ENCODE measurements around the gene ZFPM1.
"Not testable (repeated sequence)": the region's sequence is repeated elsewhere in the genome, so short reads cannot be mapped to it uniquely, and the experiment has no call there.

Gene ZFPM1

DNA sequence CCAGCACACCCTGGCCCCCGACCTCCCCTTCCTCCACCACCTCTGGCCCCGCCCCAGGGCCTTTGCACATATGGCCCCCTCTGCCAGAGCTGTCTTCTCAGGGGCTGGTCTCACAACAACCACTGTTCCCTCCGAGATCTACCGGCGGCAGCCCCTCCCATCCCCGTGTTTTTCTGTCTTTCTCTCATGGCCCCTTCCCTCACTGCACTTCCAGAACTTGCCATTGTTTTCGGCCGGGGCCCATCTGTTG is 30.2 kb downstream of the ZFPM1 start:
- DNase-seq: no peak

DNA sequence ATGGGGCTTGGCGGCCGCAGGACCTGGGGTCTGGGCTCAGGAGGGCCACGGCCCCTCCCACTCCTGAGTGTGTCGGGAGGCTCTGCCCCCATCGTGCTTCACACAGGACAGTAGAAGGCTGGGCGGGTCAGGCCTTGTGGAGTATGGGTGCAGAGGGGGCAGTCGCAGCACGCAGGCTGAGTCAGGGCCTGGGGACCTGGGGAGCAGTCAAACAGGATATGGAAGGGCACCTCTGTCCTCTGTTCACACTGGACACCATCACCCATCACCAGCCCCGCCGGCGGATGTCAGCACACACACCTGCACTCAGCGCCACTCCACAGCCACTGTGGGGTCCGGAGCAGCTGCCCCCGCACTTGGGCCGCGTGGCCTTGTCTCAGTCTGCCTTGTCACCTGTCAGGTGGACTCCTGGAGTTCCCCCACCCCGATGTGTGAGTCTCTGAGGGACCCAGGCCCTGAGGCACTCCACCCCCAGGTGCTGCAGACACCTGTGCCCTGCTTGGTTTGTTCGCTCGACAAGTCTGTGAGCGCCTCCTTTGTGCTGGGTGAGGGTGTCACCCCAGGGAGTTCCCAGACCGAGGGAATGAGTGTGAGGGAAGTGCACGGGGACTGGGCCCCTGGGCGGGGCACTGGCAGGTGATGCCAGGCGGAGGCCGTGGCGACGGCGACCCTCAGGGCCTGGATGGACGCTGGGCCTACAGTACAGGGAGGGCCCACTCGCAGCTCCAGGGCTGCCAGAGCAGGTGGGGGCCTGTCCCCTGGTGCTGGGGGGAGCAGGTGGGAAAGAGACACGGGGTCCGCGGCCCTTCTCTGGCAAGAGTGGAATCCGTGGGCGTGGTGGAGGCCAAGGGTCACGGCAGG is 31.7 kb downstream of the ZFPM1 start:
- DNase-seq: no peak

DNA sequence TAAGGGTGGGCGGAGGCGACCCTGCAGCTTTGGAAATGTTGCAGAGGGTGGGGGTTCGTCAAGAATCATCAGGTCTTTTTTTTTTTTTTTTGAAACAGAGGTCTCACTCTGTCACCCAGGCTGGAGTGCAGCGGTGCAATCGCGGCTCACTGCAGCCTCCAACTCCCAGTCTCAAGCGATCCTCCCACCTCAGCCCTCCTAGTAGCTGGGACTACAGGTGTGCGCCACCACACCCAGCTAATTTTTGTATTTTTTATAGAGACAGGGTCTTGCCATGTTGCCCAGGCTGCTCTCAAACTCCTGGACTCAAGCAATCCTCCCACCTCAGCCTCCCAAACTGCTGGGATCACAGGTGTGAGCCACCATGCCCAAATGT is 32.3 kb downstream of the ZFPM1 start:
- DNase-seq: not testable (repeated sequence)

DNA sequence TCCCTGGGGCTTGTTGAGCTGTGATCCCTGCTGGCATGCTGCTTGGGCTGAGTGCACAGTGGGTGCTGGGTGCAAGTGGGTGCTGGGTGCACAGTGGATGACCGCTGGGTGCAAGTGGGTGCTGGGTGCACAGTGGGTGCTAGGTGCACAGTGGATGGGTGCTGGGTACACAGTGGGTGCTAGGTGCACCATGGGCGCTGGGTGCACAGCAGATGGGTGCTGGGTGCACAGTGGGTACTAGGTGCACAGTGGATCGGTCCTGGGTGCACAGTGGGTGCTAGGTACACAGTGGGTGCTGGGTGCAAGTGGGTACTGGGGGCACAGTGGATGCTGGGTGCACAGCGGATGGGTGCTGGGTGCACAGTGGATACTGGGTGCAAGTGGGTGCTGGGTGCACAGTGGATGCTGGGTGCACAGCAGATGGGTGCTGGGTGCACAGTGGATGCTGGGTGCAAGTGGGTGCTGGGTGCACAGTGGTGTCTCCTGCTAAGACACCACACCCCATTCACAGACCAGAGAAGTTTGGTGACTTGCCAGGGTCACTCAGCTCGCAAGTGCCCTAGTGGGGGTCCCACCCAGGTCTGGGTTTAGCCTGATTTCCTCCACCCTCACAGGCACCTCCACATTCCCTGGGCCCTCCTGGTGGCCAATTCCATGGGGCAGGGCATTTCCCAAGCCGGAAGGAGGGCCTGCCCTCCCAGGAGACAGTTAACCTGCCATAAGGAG is 33.5 kb downstream of the ZFPM1 start:
- no peak for DNase-seq

DNA sequence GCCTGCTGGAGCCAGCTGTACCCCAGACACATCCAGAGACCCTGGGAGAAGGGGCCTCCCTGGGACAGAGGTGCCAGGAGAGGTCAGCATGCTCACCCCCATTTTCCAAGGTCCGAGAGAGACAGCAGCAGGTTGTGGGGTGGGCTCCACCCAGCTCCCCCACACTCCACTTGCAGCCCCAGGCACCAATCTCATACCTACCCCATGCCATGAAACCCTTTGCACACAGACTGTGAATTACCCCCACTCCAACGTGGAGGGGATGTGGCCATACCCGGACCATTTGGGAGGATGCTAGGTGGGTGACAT is 34.0 kb downstream of the ZFPM1 start:
- DNase-seq: no peak

DNA sequence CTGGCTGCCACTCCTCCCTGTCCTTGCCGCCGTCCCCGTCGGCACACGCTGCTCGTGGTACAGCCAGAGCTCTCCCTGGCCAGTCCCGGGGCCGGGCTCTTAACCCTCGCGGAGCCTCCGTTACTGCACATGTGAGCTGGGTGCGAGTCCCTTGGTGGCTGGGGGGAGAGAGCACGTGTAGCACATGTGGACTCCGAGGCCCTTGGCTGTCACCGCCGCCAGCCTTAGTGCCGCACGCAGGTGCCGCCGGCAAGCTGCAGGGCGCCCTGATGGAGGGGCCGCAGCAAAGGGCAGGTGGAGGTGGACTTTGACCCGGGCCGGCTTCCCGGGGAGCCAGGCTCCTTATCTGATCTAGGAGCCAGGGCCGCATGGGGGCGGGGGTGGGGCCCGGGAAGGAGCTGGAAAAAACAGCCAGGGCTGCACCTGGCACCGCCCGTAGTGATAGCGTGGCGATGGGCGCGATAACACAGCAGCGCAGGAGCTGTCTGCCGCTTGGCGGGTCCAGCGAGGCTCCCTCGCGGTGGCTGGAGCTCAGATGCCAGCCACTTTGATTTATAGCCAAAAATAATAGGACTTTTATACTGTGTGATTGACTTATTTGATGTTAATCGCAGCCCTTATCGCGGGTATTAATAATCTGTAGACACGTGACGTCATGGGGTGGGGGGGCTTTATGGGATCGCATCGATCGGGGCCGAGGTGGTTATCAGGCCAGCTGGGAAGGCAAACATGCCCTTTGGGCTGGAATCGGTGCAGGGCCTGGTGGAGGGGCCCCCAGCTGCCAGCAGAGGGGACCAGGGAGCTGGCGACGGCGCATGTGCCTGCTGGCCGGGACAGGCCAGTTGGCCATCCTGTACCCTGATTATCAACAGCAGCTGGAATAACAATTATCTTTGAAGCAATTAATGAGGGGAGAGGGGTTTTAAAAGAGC is 35.1 kb downstream of the ZFPM1 start:
- DNase-seq: no peak

DNA sequence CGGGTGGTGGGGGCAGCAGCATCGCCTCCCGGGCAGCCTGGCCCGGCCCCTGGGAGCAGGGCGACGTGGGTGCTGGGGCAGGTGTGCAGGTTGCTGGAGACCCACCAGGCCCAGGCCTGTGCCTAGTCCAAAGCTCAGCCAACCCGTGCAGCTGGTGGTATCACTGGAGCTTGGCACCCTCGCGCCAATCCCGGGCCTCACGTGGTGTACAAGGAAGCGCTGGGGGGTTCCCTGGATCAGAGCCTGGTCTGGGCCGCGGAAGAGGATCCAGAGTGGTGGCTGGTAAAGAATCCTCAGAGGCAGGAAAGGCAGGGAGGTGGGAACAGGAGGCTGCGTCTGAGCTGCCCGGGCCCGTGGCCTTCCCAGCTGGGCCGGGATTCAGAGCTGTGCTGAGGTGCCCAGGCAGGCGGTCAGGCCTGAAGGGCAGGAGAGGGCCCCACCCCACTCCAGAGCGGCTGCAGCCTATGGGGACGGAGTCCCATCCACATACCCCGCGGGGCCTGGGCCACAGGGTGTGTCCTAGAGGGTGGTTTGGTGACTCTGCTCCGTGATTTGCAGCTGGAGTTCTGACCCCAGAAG is 36.2 kb downstream of the ZFPM1 start:
- no peak for DNase-seq

DNA sequence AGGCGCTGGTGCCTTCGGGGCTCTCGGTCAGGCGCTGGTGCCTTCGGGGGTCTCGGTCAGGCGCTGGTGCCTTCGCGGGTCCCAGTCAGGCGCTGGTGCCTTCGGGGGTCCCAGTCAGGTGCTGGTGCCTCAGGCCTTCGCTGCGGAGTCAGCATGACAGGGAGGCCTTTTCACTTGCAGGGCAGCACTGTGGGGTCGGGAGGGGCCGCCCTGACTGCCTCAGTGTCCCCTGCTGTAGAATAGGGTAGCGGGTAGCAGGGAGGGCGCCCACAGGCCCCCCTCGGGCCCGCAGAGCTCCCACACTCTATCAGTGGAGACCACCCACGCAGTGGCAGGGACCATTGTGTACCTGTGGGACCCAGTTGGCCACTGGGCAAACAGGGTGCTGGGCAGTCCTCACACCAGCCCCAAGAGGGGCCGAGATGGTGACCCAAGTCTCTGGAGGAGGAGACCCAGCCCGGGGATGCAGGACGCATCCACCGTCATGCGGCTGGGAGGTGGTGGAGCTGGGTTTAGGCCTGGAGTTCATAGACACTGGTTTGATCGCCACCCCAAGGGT is 38.0 kb downstream of the ZFPM1 start:
- no peak for DNase-seq

DNA sequence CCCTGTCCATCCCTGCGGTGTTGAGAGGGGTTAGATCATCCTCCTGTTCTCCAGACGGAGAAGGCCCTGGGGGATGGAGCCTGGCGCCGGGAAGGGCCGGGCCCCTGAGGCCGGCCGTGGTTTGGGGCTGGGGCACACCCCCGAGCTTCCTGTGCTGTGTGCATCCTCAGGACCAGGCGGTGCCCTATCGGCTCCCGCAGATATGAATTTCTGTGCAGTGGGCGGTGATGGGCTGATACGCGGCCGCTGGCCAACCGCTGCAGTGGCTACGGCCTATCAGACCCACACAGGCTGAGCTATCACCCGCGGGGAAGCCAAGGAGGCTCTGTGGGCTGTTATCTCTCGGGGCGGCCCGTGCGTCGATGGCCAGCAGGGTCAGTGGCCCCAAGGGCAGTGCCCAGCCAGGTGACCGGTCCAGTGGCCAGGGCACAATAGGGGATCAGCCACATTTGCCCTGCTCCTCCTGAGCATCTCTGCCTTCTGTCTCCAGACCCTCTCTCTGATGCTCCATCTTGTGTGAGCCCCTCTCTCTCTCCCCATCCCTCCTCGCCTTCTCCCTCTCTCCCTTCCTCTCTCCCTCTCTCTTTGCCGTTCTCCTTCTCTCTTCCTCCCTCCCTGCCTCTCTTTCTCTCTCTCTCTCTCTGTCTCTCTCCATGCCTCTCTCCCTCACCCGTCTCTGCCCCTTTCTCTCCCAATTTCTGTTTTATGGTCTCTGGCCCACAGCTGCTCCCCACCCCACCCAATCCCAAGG is 38.7 kb downstream of the ZFPM1 start:
- no peak for DNase-seq

DNA sequence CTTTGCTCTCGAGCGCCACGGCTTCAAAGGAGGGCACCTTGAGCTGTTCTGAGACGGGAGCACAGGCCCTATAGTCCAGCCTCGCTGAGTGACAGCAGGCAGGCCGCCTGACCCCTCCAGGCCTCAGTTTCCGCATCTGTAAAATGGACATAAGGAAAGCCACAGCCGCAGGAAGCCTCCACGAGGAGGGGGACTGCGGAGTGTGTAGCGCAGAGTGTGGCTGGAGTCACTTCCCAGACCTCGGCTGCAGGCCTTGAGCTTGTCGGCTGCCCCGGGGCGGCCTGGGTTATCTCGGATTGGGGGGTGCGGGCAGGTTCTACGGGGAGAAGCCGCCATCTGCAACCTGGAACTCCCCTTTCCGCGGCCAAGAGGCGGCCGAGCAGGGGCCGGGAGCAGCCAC is 40.8 kb downstream of the ZFPM1 start:
- DNase-seq: no peak

DNA sequence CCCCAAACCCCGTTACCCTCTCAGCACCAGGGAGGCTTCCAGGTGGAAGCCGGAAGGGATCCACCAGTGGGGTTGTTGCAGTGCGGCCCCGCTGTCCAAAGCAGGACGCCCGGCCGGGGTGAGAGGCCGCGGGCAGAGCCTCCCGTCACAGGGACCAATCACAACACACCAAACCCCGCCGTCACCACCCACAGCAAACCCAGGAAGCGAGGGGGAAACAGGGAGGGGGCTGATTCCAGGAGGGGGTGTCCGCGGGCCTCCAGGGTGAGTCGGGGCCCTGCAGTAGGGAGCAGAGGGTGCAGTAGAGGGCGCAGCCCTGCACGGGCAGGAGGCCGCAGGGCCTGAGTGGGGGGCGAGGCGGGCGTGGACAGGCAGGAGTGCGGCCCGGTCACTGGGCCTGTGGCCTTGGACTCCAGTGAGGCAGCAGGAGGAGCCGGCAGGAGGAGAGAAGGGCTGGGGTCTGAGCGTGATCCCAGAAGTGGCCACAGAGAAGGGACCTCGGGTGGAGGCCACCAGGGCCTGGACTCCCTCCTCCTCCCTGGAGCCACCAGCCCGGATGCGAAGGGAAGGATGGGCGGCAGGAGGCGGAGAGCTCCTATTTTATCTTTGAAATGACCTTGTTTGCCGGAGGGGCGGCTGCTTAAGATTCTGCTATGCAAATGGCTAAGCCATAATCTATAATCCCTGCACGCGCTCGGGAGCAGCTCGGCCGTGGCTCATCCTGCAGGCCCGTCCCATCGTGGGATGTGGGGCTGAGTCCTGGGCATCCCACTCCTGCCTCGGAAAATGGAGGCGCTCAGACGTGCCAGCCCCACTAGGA is 41.5 kb downstream of the ZFPM1 start:
- no peak for DNase-seq

DNA sequence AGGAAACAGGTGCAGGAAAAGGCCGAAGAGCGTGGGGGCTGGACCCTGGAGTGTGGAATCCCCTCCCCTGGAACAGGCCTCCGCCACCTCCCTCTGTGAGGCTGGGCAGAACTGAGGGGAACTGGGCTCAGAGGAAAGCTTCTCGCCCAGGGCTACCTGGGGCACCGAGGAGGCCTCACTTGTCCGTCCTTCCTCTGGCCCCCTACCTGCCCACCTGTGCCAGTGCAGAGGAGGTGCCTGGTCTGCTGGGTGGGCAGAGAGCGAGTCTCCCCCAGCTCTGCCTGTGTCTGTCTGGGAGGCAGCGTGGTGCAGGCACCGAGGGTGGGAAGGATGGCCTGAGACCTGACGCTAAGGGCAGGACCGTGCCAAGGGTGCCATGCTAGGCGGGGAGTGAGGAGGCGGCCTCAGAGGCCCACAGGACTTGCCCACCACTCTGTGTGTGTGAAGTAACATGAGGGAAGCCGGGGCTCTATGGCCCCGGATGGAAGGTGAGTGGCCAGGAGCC is 42.2 kb downstream of the ZFPM1 start:
- no peak for DNase-seq

DNA sequence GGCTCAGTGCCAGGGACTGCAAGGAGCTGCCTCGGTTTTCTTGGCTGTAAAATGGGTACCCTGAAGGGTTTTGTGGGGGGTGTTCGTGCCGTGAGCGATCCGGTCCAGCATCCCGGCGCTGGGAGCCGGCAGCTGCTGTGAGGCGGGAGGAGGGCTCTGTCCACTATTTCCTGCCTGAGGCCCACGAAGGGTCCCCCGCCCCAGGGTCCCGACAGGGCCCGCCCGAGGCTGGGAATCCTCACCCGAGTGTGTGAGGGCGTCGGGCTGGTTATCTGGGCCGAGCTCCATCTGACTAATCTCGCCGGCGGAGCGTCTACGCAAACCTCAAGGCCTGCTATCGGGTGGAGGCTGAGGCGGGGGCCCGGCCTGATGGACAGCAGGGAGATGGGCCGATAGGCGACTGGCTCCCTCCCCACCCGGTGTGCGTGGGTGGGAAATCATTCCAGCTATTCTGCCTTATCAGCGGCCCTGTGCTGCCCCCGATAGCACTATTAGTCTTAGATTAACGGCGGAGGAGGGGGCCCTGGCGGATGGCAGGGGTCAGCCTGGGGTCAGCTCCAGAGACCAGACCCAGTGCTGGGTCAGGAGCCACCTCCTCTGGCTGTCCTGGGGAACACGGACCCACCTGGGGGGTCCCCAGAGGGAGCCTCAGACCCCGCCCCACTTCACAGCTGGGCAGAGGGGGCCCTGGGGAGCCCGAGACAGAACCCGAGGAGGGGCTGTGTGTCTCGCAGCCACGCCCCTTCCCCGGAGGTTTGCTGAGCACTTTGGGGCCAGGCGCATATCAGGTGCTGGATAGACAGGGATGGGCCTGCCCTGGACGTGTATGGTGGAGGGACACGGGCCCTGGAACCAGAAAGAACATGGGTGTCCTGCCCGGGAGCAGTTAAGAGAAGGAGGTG is 44.7 kb downstream of the ZFPM1 start:
- no peak for DNase-seq

DNA sequence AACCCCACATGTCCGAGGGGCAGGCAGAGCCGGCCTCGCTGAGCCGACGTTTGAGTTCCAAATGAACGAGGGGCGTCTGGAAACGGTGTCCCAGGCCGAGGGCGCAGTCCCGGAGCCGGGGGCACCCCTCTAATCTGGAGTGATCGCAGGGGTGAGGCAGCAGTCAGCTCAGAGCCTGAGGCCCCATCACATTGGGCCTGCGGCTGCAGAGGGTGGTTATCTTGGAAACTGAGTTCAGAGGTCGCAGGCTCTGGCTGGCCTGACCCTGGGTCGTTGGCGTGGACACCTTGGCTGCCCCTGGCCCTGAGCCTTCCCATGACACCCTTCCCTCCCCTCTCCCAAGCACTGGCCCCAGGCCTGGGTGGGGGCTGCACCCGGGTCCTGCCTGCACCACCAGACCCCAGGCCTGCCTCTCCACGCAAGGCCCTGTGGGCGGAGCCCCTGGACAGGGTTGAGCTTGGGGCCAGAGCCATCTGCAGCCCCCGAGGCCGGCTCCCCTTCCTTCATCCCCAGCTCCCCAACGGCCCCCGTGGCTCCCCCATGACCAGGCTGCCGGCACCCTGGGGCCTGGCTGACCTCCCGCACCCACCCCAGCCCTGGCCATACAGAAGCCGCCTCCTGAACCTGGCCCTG is 45.6 kb downstream of the ZFPM1 start:
- DNase-seq: no peak

DNA sequence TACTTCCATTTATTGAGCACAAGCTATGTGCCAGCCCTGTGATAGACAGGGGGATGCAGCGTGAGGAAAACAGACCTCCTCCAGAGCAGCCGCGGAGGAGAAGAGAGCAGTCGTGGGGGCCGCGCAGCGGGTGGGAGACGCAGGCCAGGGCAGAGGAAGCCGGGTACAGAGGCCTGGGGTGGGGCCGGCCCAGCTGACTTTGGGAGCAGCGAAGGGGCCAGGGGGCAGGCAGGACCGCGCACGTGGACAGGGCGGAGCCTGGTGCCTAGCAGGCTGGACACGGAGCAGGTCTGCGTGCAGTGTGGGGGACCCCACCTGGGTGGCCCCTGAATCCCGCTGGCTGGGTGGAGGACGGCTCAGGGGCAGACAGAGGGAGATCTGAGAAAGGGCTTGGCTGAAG is 46.2 kb downstream of the ZFPM1 start:
- DNase-seq: no peak

DNA sequence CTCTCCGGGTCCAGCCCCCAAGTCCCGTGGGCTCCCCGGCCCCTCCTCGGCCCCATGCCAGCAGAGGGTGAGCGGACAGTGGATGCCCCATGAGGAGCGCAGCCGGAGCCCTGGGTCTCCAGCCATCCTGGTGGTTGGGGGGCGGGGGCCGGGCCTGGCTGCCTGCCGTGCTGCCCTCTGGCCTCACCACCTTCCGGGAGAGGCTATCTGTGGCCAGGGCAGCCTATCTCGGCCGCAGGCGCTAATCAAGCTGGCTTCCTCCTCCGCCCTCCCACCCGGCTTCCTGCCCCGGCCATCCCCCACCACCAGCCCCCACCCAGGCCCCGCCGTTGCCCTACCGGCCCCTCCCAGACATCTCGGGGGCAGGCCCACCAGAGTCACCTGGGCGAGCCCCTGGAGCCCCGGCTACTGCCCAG is 46.8 kb downstream of the ZFPM1 start:
- DNase-seq: no peak

DNA sequence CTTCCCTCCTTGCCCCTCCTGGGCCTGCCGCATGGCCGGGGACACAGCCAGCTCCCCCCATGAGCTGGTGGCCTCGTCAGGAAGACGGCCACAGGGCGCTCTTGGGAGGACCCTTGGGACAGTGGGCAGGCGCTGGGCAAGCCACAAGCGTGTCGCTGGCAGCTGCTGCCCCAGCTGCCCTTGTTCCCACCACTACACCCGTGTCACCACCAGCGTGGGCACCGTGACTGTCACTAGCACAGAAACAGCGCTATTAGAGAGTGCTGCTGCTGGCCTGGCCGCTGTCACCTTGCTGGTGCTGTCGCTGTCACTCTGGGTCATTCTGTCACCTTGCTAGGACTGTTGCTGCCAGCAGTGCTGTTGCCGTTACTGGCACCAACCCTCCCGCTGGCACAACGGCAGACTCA is 47.2 kb downstream of the ZFPM1 start:
- no peak for DNase-seq

DNA sequence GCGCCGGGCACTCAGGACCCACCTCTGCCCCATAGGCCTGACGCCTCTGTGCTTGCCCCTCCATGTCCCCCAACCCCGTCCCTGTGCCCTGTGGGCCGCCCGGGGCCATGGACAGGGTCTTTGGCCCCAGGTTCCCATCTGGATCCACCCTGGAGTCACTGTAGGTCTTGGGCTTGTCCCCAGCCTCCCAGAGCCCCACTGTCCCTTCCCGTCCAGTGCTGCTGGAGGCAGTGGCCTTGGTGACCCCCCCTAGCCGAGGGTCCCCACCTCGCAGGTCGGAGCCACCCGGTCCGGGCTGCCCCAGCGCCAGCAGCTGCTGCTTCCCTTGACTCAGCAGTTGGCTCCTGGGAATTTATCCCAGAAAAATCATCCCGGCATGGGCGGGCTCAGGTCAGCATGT is 49.3 kb downstream of the ZFPM1 start:
- no peak for DNase-seq

DNA sequence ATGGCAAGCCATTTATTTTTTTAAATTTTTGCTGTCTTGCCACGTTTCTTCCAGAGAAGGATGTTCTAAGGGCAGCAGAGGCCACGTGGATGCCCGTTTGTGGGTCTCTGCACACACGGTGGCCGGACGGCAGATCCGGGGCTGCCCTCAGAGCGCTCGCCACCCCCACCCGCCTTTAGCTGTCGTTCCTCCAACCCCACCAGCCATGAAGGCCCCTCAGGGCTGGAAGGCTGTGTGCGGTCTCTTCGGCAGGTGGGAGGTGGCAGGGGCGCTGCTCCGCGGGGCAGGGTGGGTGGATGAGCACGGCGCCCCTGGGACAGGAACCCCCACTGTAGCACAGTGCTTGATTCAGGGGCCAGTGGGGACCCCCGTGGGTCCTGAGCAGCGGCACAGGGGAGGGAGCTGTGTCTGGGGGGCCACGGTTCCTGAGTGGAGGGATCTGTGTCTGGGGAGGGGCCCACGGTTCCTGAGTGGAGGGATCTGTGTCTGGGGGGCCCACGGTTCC is 49.7 kb downstream of the ZFPM1 start:
- no peak for DNase-seq

Measured in effector CD8-positive, alpha-beta T cell (primary cell).